ENCODE measurements around the gene MTHFD1L.

MTHFD1L gene

GRCh38 chr6:150894935-150895552, 29.5 kb downstream of the MTHFD1L start:
- Histone ChIP-seq H3K4me3 (ENCODE audit: low read length) (no peak overlapping the region), H3K79me2 (ENCODE audit: control insufficient read depth, low read length) (peaks cover 10% of the 10 kb centered on the region; the same call in 1 of the 2 replicates), H4K20me1 (ENCODE audit: control insufficient read depth, insufficient read depth, low read depth, low read length) (peaks cover 6% of the 10 kb centered on the region; the same call in 1 of the 2 replicates), H3K9me3 (ENCODE audit: control insufficient read depth, insufficient read depth, low read length) (no peaks in the 10 kb centered on the region), H3K36me3 (ENCODE audit: control insufficient read depth, low read length) (peaks cover 78% of the 10 kb centered on the region), H3K4me2 (ENCODE audit: low read length) (no peak overlapping the region), H3K9me2 (replicated peaks; ENCODE audit: control insufficient read depth, low read length) (no peaks in the 10 kb centered on the region), H3K27me3 (ENCODE audit: control insufficient read depth, low read length) (no peaks in the 10 kb centered on the region), H3K27ac (ENCODE audit: low read depth, low read length) (no peak overlapping the region), H3K4me1 (ENCODE audit: control insufficient read depth, low read length) (0 out of 2 replicates have a peak, but pooled peaks cover 2% of the 10 kb centered on the region), H3F3A (ENCODE audit: control insufficient read depth, insufficient read depth) (peaks cover 4% of the 10 kb centered on the region)
- TF ChIP-seq CTCF (IDR thresholded peaks at IDR 0.05; ENCODE audit: low read depth, low read length, poor library complexity, severe bottlenecking): no peak
- no peak for TF ChIP-seq EZH2phosphoT487 (IDR thresholded peaks at IDR 0.05; ENCODE audit: borderline replicate concordance, low read length)

GRCh38 chr6:150895928-150896632, 30.6 kb downstream of the MTHFD1L start:
- H4K20me1 ChIP-seq (ENCODE audit: control insufficient read depth, insufficient read depth, low read depth, low read length): peaks cover 6% of the 10 kb centered on the region; the same call in 1 of the 2 replicates
- H3K27me3 ChIP-seq (ENCODE audit: control insufficient read depth, low read length): no peaks in the 10 kb centered on the region
- no peak overlapping the region for H3K4me2 ChIP-seq (ENCODE audit: low read length)
- no peaks in the 10 kb centered on the region for H3K9me3 ChIP-seq (ENCODE audit: control insufficient read depth, insufficient read depth, low read length)
- H3K27ac ChIP-seq (ENCODE audit: low read depth, low read length): no peak overlapping the region
- H3K79me2 ChIP-seq (ENCODE audit: control insufficient read depth, low read length): peaks cover 10% of the 10 kb centered on the region; the same call in 1 of the 2 replicates
- peaks cover 73% of the 10 kb centered on the region for H3K36me3 ChIP-seq (ENCODE audit: control insufficient read depth, low read length)
- TF ChIP-seq CTCF (IDR thresholded peaks at IDR 0.05; ENCODE audit: low read depth, low read length, poor library complexity, severe bottlenecking): no peak
- no peak for TF ChIP-seq EZH2phosphoT487 (IDR thresholded peaks at IDR 0.05; ENCODE audit: borderline replicate concordance, low read length)
- no peak overlapping the region for H3K4me3 ChIP-seq (ENCODE audit: low read length)
- H3K4me1 ChIP-seq (ENCODE audit: control insufficient read depth, low read length): 0 out of 2 replicates have a peak, but pooled peaks cover 2% of the 10 kb centered on the region
- no peaks in the 10 kb centered on the region for H3K9me2 ChIP-seq (replicated peaks; ENCODE audit: control insufficient read depth, low read length)
- H3F3A ChIP-seq (ENCODE audit: control insufficient read depth, insufficient read depth): peaks cover 4% of the 10 kb centered on the region

- Histone ChIP-seq H4K20me1 (ENCODE audit: control insufficient read depth, insufficient read depth, low read depth, low read length) (peaks cover 6% of the 10 kb centered on the region; the same call in 1 of the 2 replicates), H3K9me2 (replicated peaks; ENCODE audit: control insufficient read depth, low read length) (no peaks in the 10 kb centered on the region), H3K9me3 (ENCODE audit: control insufficient read depth, insufficient read depth, low read length) (no peaks in the 10 kb centered on the region), H3K4me1 (ENCODE audit: control insufficient read depth, low read length) (no peaks in the 10 kb centered on the region), H3K4me2 (ENCODE audit: low read length) (no peak overlapping the region), H3K79me2 (ENCODE audit: control insufficient read depth, low read length) (peaks cover 6% of the 10 kb centered on the region; the same call in 1 of the 2 replicates), H3K4me3 (ENCODE audit: low read length) (no peak overlapping the region), H3K27me3 (ENCODE audit: control insufficient read depth, low read length) (no peaks in the 10 kb centered on the region), H3K27ac (ENCODE audit: low read depth, low read length) (no peak overlapping the region), H3K36me3 (ENCODE audit: control insufficient read depth, low read length) (peaks cover 64% of the 10 kb centered on the region), H3F3A (ENCODE audit: control insufficient read depth, insufficient read depth) (no peaks in the 10 kb centered on the region)
- no peak for TF ChIP-seq EZH2phosphoT487 (IDR thresholded peaks at IDR 0.05; ENCODE audit: borderline replicate concordance, low read length)
- TF ChIP-seq CTCF (IDR thresholded peaks at IDR 0.05; ENCODE audit: low read depth, low read length, poor library complexity, severe bottlenecking): no peak
Observed at GRCh38 chr6:150897400-150897943, 32.0 kb downstream of the MTHFD1L start.

Data from DOHH2 (cell line).